ENCODE results near the gene VSIR. TPM values are rescaled to one million over a fixed set of nuclear protein-coding genes. Genes with fewer than 3 reads are reported as not detected.

Gene VSIR
- total and polyA plus RNA-seq, 2 donors from 2014 or later = 32.1 to 66.6 TPM

GRCh38 chr10:71754562-71754961 is 18.8 kb downstream of the VSIR start:
- Histone ChIP-seq H3K9ac (ENCODE audit: low read length in 3 of 3) (no peak overlapping the region), H3K27me3 (ENCODE audit: control insufficient read depth, insufficient read depth, low read length) (no peaks in the 10 kb centered on the region), H3K4me1 (ENCODE audit: control insufficient read depth in 2 of 3, insufficient read depth in 2 of 3, low read depth in 1 of 3, low read length in 3 of 3) (peaks cover 0 to 41% (median 20%) of the 10 kb centered on the region in 3 donors), H3K9me3 (ENCODE audit: control insufficient read depth in 2 of 3, insufficient read depth in 1 of 3, low read length in 3 of 3) (no peaks in the 10 kb centered on the region), H3K27ac (ENCODE audit: low read depth in 2 of 2, low read length in 2 of 2) (peak overlapping the region; percentile 41 to 62), H3K4me3 (ENCODE audit: low read length in 3 of 3) (no peak overlapping the region), H3K36me3 (ENCODE audit: control insufficient read depth in 2 of 3, insufficient read depth in 3 of 3, low read length in 3 of 3) (peaks cover 0 to 7% (median 0%) of the 10 kb centered on the region in 3 donors)
- intact Hi-C loops (cut with DNase I) = no loop called here
- TF ChIP-seq CTCF (IDR thresholded peaks at IDR 0.05; ENCODE audit: borderline replicate concordance, extremely low read depth, insufficient read depth) = no peak
- FAIRE-seq (no peak), DNase-seq (no peak)

- Histone ChIP-seq H3K27me3 (ENCODE audit: control insufficient read depth, insufficient read depth, low read length) (no peaks in the 10 kb centered on the region), H3K36me3 (ENCODE audit: control insufficient read depth in 2 of 3, insufficient read depth in 3 of 3, low read length in 3 of 3) (peaks cover 0 to 7% (median 0%) of the 10 kb centered on the region in 3 donors), H3K27ac (ENCODE audit: low read depth in 2 of 2, low read length in 2 of 2) (peak overlapping the region; percentile 20 to 41), H3K4me3 (ENCODE audit: low read length in 3 of 3) (no peak overlapping the region), H3K4me1 (ENCODE audit: control insufficient read depth in 2 of 3, insufficient read depth in 2 of 3, low read depth in 1 of 3, low read length in 3 of 3) (peaks cover 0 to 46% (median 20%) of the 10 kb centered on the region in 3 donors), H3K9me3 (ENCODE audit: control insufficient read depth in 2 of 3, insufficient read depth in 1 of 3, low read length in 3 of 3) (no peaks in the 10 kb centered on the region), H3K9ac (ENCODE audit: low read length in 3 of 3) (no peak overlapping the region)
- intact Hi-C loops (cut with DNase I) = no loop called here
- DNase-seq = peak in 1 of 5 donors; percentile 59
- FAIRE-seq = no peak
- TF ChIP-seq CTCF (IDR thresholded peaks at IDR 0.05; ENCODE audit: borderline replicate concordance, extremely low read depth, insufficient read depth) = no peak
Observed at GRCh38 chr10:71753960-71754505, 19.3 kb downstream of the VSIR start.

GRCh38 chr10:71753091-71753959 is 20.0 kb downstream of the VSIR start:
- DNase-seq = peak in 1 of 5 donors; percentile 53
- TF ChIP-seq CTCF (IDR thresholded peaks at IDR 0.05; ENCODE audit: borderline replicate concordance, extremely low read depth, insufficient read depth) = no peak
- Histone ChIP-seq H3K27me3 (ENCODE audit: control insufficient read depth, insufficient read depth, low read length) (no peaks in the 10 kb centered on the region), H3K9me3 (ENCODE audit: control insufficient read depth in 2 of 3, insufficient read depth in 1 of 3, low read length in 3 of 3) (no peaks in the 10 kb centered on the region), H3K4me3 (ENCODE audit: low read length in 3 of 3) (no peak overlapping the region), H3K9ac (ENCODE audit: low read length in 3 of 3) (no peak overlapping the region), H3K27ac (ENCODE audit: low read depth in 2 of 2, low read length in 2 of 2) (peak overlapping the region in 1 of 2 donors; percentile 20), H3K4me1 (ENCODE audit: control insufficient read depth in 2 of 3, insufficient read depth in 2 of 3, low read depth in 1 of 3, low read length in 3 of 3) (peaks cover 0 to 46% (median 20%) of the 10 kb centered on the region in 3 donors), H3K36me3 (ENCODE audit: control insufficient read depth in 2 of 3, insufficient read depth in 3 of 3, low read length in 3 of 3) (peaks cover 0 to 7% (median 0%) of the 10 kb centered on the region in 3 donors)
- no peak for FAIRE-seq
- intact Hi-C loops (cut with DNase I) = no loop called here

Data from kidney (tissue), 14 donors.